NCI-H2029 (cell line): ENCODE measurements around the gene ERFE.
"Not testable (repeated sequence)": the region's sequence is repeated elsewhere in the genome, so short reads cannot be mapped to it uniquely, and the experiment has no call there.

Experiments
- DNase-seq: peaks from one replicate; lab custom pipeline; 2025; lab: John Stamatoyannopoulos, UW

The ERFE gene

GRCh38 chr2:238169708-238170251, 11.0 kb downstream of the ERFE start:
- DNase-seq: no peak

DNA sequence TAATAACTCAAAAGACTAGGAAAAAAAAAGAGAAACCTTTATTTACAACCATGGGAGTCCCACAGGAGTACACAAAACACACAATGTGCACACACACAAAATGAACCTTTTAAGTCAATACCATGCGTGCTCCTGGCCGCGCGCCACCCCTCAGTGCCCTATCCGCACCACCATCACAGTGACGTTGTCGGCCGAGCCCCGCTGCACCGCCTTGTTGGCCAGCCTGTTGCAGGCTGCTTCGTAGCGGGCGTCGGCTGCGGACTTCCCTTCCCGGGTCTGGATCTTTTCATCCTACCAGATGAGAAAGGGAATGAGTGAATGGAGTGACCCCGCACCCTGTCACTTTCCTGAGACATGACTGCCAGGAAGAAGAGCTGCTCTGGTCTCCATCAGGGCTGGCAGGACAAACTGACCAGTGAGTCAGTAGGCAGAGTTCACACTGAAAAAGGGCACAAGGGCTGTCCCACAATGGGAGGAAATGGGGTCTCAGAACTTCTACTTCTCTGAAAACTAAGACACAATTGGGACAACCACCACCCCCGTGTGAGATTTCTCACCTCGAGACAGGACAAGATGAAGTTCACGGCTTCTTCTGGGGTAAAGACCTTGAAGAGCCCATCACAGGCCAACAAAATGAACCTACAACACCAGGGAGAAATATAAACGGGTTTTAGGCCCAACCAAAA, 11.8 kb downstream of the ERFE start:
- peak; percentile 70 for DNase-seq

DNA sequence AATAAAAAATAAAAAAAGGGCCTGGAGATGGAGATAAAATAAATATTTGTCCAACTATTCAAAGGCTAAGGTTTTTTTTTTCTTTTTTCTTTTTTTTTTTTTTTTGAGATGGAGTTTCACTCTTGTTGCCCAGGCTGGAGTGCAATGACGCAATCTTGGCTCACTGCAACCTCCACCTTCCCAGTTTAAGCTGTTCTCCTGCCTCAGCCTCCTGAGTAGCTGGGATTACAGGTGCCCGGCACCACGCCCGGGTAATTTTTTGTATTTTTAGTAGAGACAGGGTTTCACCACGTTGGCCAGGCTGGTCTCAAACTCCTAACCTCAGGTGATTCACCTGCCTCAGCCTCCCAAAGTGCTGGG, 12.3 kb downstream of the ERFE start:
- not testable (repeated sequence) for DNase-seq

- DNase-seq: no peak
Observed at GRCh38 chr2:238171575-238172187, 12.9 kb downstream of the ERFE start.

GRCh38 chr2:238172439-238172838, 13.7 kb downstream of the ERFE start:
- DNase-seq: no peak

DNA sequence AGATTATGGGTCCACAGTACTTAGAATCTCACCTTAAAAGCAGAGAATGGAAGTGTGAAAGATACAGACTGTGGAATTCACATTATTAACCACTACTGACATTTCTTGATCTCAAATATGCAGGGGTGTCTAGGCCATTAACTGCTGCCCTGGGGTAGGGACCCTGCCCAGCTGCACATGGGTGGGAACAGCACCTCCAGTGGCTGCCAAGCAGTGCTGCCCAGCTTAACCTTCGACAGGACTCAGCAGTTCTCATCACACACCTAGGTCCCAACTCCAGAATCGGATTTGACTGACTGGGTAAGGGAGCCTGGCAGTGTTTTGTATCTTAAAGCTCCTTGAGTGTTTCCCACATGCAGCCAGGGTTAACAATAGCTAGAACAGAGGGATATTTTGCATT, 14.9 kb downstream of the ERFE start:
- no peak for DNase-seq

GRCh38 chr2:238174291-238174690, 15.5 kb downstream of the ERFE start:
- no peak for DNase-seq

DNA sequence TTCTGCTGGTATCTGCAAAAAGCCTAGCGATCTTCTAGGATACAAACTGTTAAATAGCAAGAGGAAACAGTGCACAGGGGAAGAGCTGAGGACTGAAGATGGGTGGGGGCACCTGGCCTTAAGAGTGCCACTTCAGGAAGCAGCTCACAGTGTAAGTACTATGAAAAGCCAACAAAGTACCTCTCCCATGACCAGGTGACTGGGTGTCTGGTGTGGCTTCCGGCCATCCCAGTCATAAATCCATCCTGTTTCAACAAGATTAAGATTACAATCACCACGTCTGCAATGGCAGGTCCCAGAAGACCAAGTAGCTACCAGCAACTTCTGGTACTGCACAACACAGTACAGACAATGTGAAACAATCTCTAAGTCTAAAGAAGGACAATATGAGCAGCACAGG, 15.9 kb downstream of the ERFE start:
- peak; percentile 83 for DNase-seq

DNA sequence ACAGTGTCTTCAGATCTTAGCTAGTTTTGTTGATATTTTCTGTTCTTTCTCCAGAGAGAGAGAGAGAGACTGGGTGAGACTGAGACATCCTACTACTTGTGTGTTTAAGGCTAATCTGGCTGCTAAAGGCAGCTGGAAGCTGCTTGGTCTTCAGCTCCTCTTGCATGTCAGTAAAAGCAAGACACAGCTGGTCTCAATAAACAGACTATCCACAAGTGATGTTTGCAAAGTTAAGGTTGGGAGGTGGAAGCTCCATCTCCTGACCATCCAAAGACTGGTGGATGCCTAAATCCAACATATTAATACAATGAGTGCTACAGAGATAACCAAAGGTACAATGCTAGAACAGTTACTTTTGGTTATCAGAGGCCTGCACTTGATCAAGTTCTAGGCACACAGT, 17.8 kb downstream of the ERFE start:
- DNase-seq: no peak

GRCh38 chr2:238180554-238180953, 21.8 kb downstream of the ERFE start:
- no peak for DNase-seq

DNA sequence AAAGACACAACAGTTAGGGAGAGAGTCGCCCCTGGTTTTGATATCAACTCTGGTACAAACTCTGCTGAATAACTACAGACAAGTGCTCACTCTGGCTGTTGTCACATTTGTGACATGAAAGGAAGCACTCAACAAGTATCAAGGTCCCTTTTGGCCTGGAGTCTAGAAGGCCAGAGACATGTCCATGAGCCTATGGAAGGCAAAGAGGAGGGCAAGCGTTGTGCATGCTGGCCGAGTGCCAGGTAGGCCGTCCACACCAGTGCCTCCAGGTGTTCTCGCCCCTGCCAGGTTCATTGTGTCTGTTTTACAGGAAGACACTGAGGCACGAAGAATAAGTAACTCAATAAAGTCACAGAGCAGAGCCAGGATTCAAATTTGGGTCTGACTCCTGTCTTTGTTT, 23.6 kb downstream of the ERFE start:
- no peak for DNase-seq

DNA sequence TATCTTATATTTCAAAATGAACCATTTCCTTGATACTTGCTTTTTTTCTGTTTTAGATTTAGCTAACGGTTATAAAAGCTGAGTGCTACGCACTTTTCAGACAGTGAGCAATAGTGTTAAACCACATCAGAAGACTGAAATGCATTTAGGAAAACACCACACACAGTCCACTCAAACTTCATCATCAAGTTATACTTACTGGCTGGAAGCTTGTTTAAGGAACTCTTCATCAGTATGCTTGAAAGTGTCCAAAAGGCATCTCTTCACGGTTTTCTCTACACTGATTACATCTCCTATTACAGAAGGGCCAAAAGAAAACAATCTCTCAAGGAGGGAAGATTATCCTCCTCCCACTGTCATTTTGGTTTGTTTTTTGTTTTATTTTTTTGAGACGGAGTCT, 25.1 kb downstream of the ERFE start:
- DNase-seq: no peak

GRCh38 chr2:238187618-238188548, 29.1 kb downstream of the ERFE start:
- DNase-seq: no peak

GRCh38 chr2:238190445-238190844, 31.7 kb downstream of the ERFE start:
- DNase-seq: no peak

GRCh38 chr2:238202326-238203093, 43.7 kb downstream of the ERFE start:
- no peak for DNase-seq

DNA sequence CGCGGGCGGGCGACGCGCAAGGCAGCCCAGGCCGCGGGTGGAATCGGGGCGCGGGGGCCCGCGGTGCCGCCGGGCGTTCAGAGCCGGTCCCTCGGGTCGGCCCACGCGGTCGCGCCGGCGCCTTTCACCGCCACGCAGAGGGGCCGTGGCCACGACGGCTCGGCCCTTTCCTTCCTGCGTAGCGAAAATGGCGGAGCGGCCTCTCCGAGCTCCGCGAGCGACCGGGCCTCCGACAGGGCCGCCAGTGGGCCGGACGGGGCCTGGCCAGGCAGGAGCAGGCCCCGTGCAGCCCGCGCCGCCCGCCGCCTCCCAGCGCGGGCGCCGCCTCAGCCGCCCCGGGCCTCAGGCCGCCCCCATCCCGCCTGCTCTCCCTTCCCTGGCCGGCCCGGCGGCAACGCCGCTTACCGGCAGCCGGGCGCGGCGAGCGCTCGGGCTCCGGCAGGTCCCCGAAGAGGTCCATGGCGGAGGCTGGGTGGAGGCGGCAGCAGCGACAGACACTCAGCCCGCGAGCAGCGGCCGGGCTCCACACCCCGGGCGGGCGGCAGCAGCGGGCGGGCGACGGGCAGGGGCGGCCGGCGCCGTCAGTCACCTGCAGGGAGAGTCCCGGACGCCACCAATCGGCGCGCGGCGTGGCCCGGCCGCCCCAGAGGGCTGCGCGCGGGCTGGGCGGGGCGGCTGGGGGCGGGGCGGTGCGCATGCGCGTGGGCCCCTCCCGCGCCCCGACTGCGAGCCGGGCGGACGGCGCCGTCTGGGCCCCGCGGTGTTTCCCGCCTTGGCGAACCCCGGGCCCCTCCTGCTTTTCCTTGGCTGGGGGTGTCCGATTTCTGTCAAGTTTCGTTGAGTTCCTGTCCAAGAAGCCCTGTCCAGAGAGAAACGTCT, 44.6 kb downstream of the ERFE start, which contains the start of gene ILKAP:
TSS of gene ILKAP (minus strand) at position 602 of the 879 bp plus-strand sequence. CDS start at position 460, 142 bp downstream.
- peak; percentile 77 for DNase-seq

DNA sequence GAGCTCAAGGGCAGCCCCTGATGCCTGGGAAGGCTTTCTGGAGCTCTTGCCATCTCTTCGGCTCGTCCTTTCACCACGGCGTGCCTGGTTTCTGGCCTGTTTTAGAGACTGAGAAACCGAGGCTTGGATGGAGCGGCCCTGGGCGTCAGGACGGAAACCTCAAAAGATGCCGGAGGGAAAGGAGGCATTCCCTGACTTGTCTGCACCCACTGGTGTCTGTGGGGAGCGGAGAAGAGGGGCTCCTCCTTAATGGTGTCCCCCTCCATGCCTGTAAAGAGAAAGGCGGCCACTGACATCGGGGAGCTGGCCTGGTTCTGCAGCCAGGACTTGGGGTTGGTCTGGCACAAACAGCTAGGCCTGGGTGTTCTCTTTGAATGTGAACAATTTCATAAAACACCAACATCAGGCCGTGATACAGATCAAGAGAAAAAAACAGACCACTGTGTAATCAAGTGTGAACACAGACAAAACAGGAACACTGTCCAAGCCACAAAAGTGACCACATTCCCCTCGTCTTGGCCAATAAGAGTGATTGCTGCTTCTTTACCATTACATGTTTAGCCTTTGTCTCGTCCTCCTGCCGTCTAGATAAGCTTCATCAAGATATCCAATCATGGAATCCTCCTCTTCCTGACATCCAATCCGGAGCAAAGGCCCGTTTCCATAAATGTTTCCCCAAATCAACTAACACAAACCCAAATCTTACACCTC, 45.4 kb downstream of the ERFE start:
- DNase-seq: no peak

- DNase-seq: no peak
Observed at GRCh38 chr2:238207006-238207405, 48.2 kb downstream of the ERFE start.

DNA sequence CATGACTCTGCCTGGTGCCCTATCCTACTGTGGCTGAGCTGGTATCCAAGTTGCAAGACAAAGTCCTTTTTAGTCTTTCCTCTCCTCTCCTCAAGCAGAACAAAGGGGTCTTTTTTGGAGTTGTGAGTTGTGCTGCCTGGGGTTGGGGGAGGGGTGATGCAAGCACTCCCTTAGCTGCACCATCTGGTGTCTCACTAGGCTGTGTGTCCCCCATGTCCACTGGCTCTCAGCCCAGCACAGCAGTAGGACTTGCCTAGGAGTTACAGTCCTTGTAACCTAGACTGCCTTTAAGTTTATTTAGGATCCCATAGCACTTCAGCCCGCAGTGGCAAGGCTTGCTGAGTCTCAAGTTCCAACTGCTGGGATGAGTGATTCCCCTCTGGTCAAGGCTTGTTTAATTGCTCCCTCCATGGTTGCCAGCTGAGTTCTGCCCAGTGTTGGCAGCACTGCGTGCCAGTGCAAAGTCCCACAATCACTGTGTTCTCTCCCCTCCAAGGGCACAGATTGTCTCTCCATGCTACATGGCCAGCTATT, 57.9 kb downstream of the ERFE start:
- DNase-seq: no peak
